HG03060 (cell line): ENCODE results near the gene TRMT44.
"Not testable (repeated sequence)": the region's sequence is repeated elsewhere in the genome, so short reads cannot be mapped to it uniquely, and the experiment has no call there.

Source experiments
- ATAC-seq: cut with Tn5 transposase; IDR thresholded peaks from one replicate; pipeline ENCODE4 v1.9.1; 2021; ENCODE audit warnings: low read depth, moderate number of reproducible peaks; ENCODE audit not compliant: unreplicated experiment

Gene TRMT44

DNA sequence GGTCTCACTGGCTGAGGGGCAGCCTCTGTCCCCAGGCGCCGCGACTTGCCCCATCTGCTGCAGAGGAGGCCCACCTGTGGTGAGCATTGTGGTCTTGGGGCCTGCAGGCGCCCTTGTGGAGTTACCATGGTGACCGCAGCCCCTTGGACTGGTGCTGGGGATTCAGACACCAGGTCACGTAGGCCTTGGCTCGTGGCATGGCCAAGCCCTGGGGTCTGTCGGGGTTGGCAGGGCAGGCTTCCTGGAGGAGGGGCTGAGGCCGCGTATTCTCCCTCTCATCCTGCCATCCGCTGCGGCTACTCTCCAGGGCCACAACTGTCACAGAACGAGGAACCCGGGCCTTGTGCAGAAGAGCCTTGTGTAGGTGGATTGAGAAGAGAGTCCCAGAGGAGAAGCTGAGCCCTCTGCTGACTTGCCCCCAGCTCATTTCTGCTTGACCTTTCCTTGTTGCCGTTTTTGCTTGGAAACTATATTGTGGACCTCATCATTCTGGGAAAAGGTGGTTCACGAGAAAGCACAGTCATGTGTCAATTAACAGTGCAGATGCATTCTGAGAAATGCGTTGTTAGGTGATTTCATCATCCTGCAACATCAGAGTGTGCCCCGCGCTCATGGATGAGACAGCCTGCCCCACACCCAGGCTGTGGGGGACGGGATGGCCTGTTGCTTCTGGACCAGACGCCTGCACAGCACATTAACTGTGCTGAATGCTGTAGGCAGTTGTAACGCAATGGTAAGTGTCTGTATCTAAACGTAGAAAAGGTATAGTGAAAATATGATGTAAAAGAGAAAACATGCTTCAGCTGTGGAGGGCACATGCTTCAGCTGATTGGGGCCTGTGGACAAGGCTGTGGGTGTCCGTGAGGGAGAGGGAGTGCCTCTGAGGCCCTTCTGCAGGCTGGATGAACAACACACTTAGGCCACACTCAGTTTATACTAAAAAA, 38.5 kb downstream of the TRMT44 start:
- ATAC-seq, result no peak

DNA sequence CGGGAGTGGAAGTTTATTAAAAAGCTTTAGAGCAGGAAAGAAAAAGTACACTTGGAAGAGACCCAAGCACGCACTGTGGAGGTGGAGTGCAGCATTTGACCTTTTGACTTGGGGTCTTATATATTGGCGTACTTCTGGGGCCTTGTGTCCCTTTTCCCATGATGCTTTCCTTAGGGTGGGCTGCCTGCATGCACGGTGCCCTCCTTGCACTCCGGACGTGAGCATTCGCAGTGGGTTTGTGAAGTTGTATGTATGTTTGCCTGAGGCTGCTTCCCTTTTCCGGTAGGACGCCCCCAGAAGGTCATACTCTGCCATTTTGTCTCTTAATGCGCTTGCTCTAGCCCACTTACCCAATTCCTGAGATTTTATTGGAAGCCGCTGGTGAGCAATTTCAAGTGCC, 39.6 kb downstream of the TRMT44 start:
- ATAC-seq, result no peak

DNA sequence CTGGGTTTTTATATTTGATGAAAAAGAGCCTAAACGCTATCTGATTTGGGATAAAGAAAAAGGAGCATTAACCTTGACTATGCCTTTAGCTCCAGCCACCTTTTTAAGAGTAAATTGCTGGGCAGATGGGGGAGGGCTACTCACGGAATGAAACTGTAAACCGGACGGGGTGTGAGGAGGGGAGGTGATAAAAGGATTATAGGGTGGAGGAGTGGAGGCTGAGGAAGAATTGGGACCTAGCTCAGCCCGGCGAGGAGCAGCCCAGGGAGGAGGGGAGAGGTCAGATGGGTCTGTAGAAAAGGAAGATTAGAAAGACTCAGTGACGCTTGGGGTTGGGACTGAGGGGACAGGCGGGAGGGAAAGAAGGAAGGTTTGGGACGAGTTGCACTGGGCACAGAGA, 46.1 kb downstream of the TRMT44 start:
- ATAC-seq, result not testable (repeated sequence)

DNA sequence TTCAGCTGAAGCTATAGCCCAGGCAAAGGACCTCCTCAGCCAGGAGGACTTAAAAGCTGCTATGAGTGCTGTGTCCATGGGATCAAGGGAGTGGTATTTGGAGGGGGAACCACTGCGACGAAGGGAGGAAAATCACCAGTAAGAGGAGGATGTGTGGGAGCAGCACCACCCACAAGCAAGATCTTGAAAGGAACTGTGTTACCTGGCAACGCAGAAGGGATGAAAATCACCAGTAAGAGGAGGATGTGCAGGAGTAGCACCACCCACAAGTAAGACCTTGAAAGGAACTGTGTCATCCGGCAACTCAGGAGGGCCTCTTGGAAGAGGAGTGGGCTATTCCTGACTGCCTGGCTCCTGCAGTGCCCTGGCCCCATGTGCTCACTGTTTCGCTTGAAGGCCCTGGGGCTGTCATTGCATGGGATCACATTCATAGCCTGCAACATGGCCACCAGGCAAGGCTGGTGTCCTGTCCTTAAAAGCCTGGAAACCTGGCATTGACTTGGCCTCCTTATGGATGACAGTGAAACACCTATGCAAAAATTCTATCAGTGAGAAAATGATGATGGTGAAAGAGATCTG, 48.3 kb downstream of the TRMT44 start:
- ATAC-seq, result no peak

DNA sequence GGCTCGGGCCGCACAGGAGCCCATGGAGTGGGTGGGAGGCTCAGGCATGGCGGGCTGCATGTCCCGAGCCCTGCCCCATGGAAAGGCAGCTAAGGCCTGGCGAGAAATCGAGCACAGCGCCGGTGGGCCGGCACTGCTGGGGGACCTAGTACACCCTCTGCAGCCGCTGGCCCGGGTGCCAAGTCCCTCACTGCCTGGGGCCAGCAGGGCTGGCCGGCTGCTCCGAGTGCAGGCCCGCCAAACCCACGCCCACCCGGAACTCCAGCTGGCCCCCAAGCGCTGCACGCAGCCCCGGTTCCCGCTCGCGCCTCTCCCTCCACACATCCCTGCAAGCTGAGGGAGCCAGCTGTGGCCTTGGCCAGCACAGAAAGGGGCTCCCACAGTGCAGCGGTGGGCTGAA, 50.9 kb downstream of the TRMT44 start:
- not testable (repeated sequence) for ATAC-seq

DNA sequence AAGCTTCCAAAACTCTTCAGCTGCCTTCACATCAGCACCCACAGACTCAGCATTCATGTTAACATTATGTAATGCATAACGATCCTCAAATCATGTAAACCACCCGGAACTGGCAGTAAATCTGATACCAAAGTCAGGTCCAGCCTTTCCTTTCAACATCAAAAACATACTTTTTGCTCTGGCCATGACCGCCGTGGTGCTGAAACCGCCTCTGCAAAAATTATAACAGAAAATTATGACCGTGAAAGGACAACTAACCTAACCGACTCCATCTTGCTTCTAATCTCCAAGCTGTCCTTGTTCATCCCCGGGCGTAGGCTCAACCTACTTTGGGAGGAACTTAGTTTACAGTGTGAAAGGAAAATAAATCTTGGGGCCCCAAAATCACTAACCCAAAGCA, 51.6 kb downstream of the TRMT44 start:
- ATAC-seq, result no peak

DNA sequence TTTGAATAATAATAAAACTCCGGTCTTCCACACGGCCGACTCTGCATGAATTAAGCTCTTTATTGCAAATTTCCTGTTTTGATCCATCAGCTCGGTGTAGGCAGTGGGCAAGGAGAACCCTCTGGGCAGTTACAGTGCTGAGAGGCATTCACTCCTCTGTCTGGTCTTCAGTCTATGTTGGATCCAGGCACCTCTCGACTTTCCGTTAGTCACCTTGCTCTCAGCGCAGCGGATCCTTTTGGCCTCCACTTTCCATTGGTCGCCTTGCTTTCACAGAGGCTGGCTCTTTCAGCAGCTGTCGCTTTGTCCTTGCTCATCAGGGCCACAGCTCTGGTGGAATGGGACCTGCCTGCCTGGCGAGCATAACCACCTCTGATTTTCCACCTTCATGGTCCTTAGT, 52.9 kb downstream of the TRMT44 start:
- ATAC-seq, result no peak

DNA sequence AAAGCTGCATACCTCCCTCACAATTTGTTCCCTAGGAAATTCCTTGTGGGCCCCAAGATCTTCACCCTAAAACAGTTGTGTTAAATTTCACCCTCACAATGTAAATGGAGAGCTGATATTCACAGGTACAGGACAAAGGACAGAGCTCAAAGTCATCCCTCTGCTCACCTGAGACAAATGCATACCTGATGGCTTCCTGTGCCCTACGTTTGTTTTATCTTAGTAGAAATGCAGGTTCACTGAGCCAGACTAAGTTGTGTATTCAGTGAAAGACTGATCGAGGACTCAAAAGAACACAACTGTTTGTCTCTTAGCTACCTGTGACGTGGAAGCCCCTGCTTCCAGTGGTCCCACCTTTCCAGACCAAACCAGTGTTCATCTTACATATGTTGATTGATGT, 53.6 kb downstream of the TRMT44 start:
- ATAC-seq, result no peak

DNA sequence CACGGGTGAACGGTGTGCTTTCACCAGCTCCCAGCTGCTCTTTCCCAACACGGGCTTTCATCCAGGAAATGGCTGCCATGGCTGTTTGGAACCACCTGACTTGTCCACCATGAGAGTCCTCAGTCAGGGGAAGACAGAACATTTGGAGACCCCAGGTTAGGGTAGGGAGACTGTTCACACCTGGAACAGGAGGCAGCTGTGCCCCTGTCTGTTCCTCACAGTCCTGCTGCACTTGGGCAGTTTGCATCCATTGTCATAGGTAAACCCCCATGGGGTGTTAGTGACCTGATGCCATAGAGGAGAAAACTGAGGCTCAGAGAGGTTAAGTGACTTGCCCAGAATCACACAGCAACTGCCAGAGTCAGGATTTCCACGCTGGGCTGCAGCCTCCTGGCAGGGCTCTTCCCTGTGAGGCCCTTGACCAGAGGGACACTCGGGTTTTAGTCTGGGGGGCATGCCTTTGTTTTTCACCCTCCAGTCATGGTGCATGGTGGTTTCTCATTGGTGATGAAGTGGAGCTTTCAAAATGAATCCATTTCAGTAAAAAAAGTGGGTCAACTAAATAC, 54.5 kb downstream of the TRMT44 start:
- no peak for ATAC-seq

DNA sequence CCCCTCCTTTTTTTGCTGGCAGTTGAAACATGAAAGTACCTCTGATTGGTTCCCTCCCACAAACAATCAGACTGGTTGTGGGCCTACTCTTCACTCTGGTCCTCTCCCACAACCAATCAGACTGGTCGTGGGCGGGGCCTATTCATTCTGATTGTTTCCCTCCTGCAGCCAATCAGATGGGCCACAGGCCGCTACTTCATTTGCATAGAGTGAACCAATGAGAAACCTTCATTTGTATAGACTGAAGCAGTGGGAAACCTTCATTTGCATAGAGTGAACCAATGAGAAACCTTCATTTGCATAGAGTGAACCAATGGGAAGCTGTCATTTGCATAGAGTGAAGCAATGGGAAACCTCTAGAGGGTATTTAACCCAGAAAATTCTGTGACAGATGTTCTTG, 55.2 kb downstream of the TRMT44 start:
- ATAC-seq, result no peak

DNA sequence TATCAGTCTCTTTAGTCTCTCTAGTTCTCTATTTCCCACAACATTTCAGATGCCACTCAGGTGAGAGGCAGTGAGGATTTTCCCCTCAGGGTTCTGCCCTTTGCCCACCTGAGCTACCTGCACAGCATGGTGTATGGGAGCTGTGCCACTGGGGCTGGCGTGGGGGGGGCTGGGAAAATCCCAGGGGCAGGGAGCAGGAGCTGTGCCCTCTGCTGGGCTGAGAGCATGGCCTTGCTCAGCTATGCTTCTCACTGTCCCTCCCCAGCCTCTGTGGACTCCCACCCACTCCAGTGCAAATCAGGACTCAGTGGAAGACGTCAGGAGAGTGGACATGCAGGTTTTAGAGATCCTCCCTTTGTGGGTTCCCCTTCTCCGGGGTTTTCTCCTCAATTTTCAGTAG, 57.2 kb downstream of the TRMT44 start:
- ATAC-seq, result no peak

DNA sequence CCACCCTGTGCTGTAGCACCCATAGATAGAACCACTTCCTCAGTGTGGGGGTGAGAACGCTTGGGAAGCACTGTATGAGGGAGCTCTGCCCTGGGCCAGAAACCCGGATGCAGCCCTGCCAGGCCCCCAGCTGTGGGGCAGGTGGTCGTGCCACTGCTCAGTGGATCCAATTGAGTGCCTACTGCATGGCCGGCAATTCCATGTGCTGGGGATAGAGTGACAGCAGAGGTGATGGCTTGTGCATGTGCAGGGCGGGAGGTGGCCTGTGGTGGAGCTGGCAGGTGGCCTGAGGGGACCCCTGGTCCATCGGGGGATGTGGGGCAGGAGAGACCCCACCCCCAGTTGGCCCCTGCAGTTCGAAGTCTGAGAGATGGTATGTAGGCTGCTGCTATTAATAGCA, 60.4 kb downstream of the TRMT44 start:
- no peak for ATAC-seq

DNA sequence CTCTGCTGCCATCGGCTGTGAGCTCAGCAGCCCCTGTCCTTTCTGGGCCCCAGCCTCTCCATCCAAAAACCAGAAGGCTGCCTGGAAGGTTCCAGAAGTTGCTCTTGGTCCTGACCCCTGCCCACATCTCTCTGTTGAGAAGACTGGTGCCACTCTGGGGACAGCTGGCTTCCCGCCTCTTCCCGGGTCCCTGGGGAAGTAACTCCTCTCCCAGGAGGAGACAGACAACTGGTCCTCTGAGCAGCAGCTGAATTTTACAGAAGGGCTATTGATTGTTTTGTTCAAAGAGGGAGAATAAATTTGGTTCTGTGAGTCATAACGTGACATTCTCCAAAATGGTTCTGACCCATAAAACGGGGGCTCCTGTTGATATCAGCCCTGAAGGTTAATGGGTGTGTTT, 61.2 kb downstream of the TRMT44 start:
- ATAC-seq, result no peak

DNA sequence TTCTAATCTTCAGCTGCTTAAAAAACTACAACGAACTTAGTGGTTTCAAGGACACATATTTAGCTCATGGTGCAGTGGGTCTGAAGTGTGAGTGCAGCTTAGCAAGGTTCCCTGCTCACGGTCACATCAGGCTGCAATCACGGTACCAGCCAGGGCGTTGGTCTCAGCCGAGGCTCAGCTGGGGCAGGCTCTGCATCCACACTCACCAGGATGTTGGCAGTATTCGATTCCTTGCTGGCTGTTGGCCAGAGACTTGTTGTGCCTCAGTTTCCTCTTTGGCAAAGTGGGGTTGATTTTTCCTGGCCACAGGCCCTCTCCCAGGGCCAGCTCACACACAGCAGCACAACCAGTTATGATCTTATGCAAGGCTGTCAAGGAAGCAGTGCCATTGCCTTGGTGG, 61.8 kb downstream of the TRMT44 start:
- ATAC-seq, result no peak

DNA sequence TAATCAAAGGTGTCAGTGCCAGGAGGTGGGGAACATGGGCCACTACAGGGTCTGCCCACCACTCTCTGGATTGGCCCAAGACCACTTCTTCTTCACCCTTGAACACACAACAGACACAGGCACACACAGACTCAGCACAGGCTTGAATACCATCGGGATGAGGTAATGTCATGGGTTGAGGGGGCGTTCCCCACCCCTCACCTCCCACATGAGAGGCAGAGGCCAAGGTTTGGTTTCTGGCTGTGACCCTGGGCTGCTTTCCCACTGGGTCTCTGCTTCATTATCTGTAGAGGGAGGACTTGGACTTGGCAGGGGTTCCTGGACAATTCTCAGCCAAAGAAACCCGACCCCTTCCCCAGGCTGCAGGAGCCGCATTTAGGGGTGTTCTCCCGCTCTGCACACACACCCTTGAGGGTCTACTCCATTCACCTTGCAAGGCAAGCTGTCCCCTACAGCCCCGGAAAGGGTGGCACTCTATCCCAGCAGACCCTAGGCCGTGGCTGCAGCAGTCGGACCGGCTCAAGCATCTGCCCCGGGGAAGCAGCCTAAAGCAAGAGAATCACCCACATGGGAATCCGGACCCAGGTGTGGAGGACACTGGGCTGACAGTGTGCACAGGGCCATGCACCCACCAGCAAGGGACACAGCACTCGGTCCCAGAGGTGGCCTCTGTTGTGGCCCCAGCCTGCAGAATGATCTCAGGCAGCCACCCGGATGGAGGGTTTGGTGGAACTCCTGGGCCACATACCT, 62.4 kb downstream of the TRMT44 start:
- ATAC-seq, result no peak

DNA sequence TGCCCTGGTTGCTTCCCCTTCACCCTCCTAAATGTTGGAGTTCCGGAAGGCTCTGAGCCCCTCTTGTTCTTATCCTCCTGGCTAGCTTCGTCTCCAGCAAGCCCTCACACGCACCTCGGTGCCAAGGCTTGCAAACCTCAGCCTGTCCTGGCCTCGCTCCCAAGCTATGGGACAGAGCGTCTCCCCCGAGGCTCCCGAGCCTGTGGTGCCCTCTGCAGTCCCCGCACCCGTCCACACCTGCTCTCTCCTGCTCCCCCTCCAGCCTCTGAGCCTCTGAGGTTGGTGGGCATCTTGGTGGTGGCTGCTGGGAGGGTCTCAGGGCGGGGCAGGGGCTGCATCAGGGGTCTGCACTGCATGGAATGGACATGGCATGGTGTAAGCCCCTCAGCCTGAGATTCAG, 63.2 kb downstream of the TRMT44 start:
- ATAC-seq, result no peak

DNA sequence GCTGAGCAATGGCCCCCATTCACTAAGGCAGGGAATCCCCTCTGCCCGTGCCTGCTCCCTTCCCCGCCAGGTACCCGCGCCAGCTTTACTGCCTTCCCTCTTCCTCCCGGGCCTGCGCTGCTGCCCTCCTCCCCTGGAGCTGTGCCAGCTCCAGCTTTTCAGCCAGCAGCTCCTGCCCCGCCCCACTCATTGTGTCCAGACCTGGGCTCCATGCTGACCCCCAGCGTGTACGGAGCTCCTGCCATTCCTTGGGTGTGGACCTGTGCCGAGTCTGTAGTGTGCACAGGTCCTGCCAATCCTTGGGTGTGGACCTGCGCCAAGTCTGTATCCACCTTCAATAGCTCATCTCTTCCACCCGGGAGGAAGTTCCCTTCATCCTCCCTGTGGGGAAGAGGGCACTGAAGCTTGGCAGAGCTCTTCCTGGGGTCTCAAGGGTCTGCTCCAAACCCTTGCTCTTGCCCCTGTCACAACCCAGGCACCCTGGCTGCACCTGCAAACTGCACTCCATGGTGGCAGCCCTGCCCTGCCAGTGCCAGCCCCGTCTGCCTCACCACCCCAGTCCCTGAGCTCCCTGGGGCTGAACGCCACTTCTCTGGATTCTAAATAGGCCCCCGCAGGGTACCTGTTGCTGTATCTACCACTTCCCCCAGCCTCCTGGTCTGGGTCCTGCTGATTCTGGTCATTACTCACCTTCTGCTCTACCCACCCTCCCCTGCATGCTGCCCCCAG, 63.9 kb downstream of the TRMT44 start:
- ATAC-seq, result no peak

DNA sequence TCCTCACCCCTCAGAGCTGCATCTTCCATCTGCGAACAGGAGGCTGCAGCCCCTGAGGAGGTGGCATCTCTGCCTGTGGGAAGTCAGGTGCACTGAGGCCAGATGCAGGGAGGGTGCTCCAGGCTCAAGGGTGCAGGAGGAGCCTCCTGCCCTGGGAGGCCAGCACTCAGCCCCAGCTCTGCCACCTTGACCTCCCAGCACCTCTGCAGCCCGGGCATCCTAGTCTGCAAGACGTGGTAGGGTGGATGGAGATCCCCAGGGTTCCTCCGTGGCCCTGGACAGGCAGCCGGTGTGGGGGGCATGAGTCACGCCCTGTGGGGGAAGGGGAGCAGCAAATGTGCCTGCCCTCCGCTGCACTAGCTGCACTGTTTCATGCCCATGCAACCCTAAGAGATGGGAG, 64.7 kb downstream of the TRMT44 start:
- ATAC-seq, result no peak

DNA sequence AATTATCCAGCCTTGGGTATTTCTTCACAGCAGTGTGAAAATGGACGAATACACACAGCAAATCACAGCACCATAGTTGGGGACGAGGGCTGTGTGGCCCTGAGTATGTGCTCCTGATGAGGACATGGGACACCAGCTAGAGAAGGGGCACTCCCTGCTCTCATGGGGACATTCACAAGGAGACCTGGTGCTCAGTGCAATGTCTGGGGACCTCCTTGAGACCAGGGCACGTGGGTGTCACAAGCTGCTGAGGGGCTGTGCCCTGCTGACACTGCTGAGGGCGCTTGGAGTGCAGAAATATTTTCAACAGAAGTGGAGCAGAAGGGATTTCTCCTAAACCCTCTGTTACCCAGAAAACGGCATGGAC, 65.4 kb downstream of the TRMT44 start:
- ATAC-seq, result no peak

DNA sequence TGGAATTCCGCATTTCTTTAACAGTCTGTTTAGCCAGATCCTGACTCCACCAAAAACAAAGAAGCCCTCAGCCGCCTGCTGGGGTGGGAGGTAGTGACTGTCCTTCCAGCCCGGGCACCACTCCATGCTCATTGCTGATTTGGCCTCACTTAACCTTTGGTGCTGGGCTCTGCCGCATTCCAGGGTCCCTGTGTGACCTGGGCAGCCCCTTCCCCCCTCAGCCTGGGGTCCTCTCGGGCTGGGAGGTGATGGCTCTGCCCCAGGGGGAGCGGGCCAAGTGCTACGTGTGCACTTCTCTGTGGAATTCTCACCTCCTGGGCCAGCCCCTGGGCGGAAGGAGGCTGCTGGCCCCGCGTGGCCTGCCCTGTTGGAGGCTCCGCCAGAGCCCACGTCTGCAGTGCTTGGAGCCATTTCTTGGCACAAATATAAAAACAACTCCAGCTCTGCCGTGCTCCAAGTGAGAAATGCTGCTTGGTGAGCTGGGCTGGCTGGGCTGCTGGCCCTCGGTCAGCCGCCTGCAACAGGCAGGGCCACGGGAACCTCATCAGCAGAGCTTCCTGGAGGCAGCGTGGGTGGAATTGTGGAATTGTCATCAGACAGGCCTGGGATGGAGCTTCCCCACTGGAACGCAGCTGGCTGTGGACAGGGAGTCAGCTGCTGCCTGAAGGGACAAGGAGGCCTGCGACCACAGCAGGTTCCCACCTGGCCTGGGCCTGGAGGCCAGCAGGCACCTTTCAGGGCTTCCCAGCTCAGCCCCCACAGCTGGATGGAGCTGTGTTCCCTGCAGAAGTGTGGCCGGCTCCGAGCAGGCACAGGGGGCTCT, 66.0 kb downstream of the TRMT44 start:
- no peak for ATAC-seq
